Hepatocyte (in vitro differentiated cells): ENCODE results near the gene CACNG4. TPM values are rescaled to one million over a fixed set of nuclear protein-coding genes. Genes with fewer than 3 reads are reported as not detected.

Experiments
- DNase-seq: peaks from one replicate; pipeline ENCODE4 v3.0.0-alpha.2; 2016; ENCODE audit warnings: low spot score
- H2AFZ ChIP-seq: fragments of 200-600 bp; sonication (generic); 2 replicates; pipeline ENCODE4 v1.6.0; 2016; ENCODE audit warnings: antibody characterized with exemption, mild to moderate bottlenecking
- H3K27ac ChIP-seq: fragments of 200-600 bp; sonication (generic); 2 replicates; pipeline ENCODE4 v1.5.1; 2016; ENCODE audit warnings: mild to moderate bottlenecking
- H3K27me3 ChIP-seq: fragments of 200-600 bp; sonication (generic); 2 replicates; pipeline ENCODE4 v1.6.1; 2016
- H3K36me3 ChIP-seq: fragments of 200-600 bp; sonication (generic); replicated peaks from 2 replicates; pipeline ENCODE4 v1.5.1; 2016; ENCODE audit warnings: low read depth; ENCODE audit not compliant: insufficient read depth
- H3K4me1 ChIP-seq: fragments of 200-600 bp; sonication (generic); 2 replicates; pipeline ENCODE4 v1.5.1; 2016; ENCODE audit warnings: mild to moderate bottlenecking, moderate library complexity; ENCODE audit not compliant: insufficient read depth
- H3K4me2 ChIP-seq: fragments of 200-600 bp; sonication (generic); 2 replicates; pipeline ENCODE4 v1.6.0; 2016
- H3K4me3 ChIP-seq: fragments of 200-600 bp; sonication (generic); 2 replicates; pipeline ENCODE4 v1.5.1; 2016; ENCODE audit warnings: mild to moderate bottlenecking
- H3K79me2 ChIP-seq: fragments of 200-600 bp; sonication (generic); 2 replicates; pipeline ENCODE4 v1.6.0; 2017; ENCODE audit warnings: mild to moderate bottlenecking
- H3K9me2 ChIP-seq: fragments of 200-600 bp; sonication (generic); replicated peaks from 2 replicates; pipeline ENCODE4 v1.6.0; 2017; ENCODE audit warnings: mild to moderate bottlenecking; ENCODE audit not compliant: insufficient read depth
- H3K9me3 ChIP-seq: fragments of 200-600 bp; sonication (generic); 2 replicates; pipeline ENCODE4 v1.5.1; 2016; ENCODE audit warnings: low read depth, mild to moderate bottlenecking
- H4K20me1 ChIP-seq: fragments of 200-600 bp; sonication (generic); 2 replicates; pipeline ENCODE4 v1.6.0; 2016; ENCODE audit warnings: mild to moderate bottlenecking; ENCODE audit not compliant: insufficient read depth, poor library complexity, severe bottlenecking
- EZH2 ChIP-seq: fragments of 200-600 bp; sonication (generic); IDR thresholded peaks from 2 replicates; pipeline ENCODE4 v1.6.1; 2016; ENCODE audit warnings: antibody characterized with exemption, mild to moderate bottlenecking, borderline replicate concordance
- EZH2phosphoT487 ChIP-seq: fragments of 200-600 bp; sonication (generic); IDR thresholded peaks from one replicate; pipeline ENCODE4 v1.6.1; 2018; ENCODE audit warnings: antibody characterized with exemption, mild to moderate bottlenecking, low read depth, moderate library complexity; ENCODE audit not compliant: unreplicated experiment, severe bottlenecking
- WGBS: methylation state at CpG from one replicate; pipeline ENCODE4 v1.1.6; 2016; ENCODE audit warnings: low lambda C conversion rate; ENCODE audit errors: missing lambda C conversion rate; 5-methylcytosine and 5-hydroxymethylcytosine counted together
- polyA plus RNA-seq: library from polyadenylated mRNA; unstranded; fragments of >200 nt; fragmentation: Nextera tagmentation; extraction: Ambion mirVana; gene quantifications from 2 replicates; pipeline ENCODE4 v1.2.1, GENCODE V29; 2016
- total RNA-seq: library from RNA; depleted of rRNA; stranded (reverse); fragments of >200 nt; gene quantifications from 2 replicates; pipeline ENCODE4 v1.2.3, GENCODE V29; 2014
- TF ChIP-seq, protein P1 (sequence below): fragments of 200-600 bp; sonication (generic); IDR thresholded peaks from 2 replicates; pipeline ENCODE4 v1.5.1; 2016; ENCODE audit warnings: antibody characterized with exemption, mild to moderate bottlenecking; ENCODE audit not compliant: poor library complexity

CACNG4 gene
- total and polyA plus RNA-seq, 2 experiments from 2014 or later = 3.5 to 3.9 TPM

DNA sequence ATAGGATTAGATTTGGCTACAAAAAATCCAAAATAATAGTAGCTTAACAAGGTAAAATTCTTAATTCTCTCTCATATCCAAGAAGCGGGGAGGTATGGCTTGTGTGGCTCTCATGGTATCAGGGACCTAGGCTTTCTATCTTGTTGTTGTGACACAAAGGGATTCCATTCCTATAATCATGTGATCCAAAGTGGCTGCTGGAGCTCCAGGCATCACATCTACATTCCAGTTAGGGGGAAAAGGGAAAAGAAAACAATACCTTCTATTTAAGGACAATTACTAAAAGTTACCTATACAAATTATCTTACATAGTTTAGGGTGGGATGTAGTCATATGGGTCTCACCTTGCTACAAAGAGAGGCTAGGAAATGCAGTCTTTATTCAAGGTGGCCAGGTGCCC is 47.6 kb upstream of the CACNG4 start:
- TF ChIP-seq EZH2 (no peak), EZH2phosphoT487 (no peak)
- TF ChIP-seq, protein P1, sequence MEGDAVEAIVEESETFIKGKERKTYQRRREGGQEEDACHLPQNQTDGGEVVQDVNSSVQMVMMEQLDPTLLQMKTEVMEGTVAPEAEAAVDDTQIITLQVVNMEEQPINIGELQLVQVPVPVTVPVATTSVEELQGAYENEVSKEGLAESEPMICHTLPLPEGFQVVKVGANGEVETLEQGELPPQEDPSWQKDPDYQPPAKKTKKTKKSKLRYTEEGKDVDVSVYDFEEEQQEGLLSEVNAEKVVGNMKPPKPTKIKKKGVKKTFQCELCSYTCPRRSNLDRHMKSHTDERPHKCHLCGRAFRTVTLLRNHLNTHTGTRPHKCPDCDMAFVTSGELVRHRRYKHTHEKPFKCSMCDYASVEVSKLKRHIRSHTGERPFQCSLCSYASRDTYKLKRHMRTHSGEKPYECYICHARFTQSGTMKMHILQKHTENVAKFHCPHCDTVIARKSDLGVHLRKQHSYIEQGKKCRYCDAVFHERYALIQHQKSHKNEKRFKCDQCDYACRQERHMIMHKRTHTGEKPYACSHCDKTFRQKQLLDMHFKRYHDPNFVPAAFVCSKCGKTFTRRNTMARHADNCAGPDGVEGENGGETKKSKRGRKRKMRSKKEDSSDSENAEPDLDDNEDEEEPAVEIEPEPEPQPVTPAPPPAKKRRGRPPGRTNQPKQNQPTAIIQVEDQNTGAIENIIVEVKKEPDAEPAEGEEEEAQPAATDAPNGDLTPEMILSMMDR = no peak
- no peak overlapping the region for H3K27ac ChIP-seq
- no peaks in the 10 kb centered on the region for H3K27me3 ChIP-seq
- no peak overlapping the region for H2AFZ ChIP-seq
- no peak for DNase-seq
- H3K9me3 ChIP-seq = no peaks in the 10 kb centered on the region
- no peaks in the 10 kb centered on the region for H3K36me3 ChIP-seq
- no peaks in the 10 kb centered on the region for H4K20me1 ChIP-seq
- H3K9me2 ChIP-seq = no peaks in the 10 kb centered on the region
- H3K79me2 ChIP-seq = no peaks in the 10 kb centered on the region
- H3K4me3 ChIP-seq = no peak overlapping the region
- H3K4me1 ChIP-seq = no peaks in the 10 kb centered on the region
- no peak overlapping the region for H3K4me2 ChIP-seq
- 95% methylated on average over 1 of the region's 1 CpG for WGBS

DNA sequence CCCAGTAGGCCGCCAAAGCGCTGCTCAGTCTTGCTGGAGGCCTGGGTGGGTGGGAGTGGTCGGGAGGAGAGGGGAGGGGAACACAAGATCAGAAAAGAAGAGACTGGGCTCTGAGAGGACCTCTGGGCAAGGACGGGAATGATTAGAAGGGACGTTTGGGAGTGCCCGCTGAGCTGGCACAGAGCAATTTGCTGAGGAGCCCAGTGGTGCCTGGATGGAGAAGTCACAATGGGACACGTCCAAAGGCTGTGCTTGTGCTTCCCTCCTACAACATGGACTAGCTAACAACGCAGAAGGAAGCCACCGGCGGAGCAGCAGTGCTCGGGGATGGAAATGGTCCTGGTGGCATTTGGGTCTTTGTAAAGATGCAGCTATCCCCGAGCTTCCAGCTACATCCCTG is 45.6 kb upstream of the CACNG4 start:
- Histone ChIP-seq H3K9me3 (no peaks in the 10 kb centered on the region), H3K9me2 (no peaks in the 10 kb centered on the region), H4K20me1 (no peaks in the 10 kb centered on the region), H3K27me3 (no peaks in the 10 kb centered on the region), H3K27ac (no peak overlapping the region), H3K36me3 (no peaks in the 10 kb centered on the region), H3K4me2 (no peak overlapping the region), H3K4me1 (no peaks in the 10 kb centered on the region), H3K79me2 (no peaks in the 10 kb centered on the region), H3K4me3 (no peak overlapping the region), H2AFZ (no peak overlapping the region)
- DNase-seq = no peak
- 90% methylated on average over 8 of the region's 12 CpGs for WGBS
- TF ChIP-seq, protein P1 = no peak
- TF ChIP-seq EZH2phosphoT487 (no peak), EZH2 (no peak)

DNA sequence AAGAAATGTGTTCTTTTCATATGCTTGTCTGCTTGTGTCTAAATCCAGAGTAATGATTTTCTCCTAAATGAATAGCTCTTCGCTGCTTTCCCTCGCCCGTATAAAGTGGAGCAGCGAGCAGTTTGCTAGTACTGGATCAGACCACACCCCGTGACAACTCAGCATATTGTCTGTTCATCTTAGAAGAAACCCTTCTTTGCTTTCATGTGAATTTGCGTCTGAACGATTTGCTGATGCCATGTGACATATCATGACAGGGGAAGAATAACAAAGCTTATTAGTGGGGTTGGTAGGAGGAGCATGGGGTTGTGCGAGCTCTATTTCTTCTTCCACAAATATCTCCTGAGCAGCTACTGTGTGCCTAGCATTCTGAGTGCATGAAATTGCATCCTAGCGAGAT is 44.1 kb upstream of the CACNG4 start:
- no peaks in the 10 kb centered on the region for H3K9me2 ChIP-seq
- H2AFZ ChIP-seq = no peak overlapping the region
- no peaks in the 10 kb centered on the region for H4K20me1 ChIP-seq
- no peaks in the 10 kb centered on the region for H3K9me3 ChIP-seq
- H3K4me2 ChIP-seq = no peak overlapping the region
- no peak overlapping the region for H3K27ac ChIP-seq
- no peak overlapping the region for H3K4me3 ChIP-seq
- no peaks in the 10 kb centered on the region for H3K36me3 ChIP-seq
- no peak for TF ChIP-seq EZH2
- TF ChIP-seq, protein P1 = no peak
- WGBS = 78% methylated on average over 9 of the region's 9 CpGs
- H3K4me1 ChIP-seq = no peaks in the 10 kb centered on the region
- no peaks in the 10 kb centered on the region for H3K27me3 ChIP-seq
- H3K79me2 ChIP-seq = no peaks in the 10 kb centered on the region
- no peak for DNase-seq

DNA sequence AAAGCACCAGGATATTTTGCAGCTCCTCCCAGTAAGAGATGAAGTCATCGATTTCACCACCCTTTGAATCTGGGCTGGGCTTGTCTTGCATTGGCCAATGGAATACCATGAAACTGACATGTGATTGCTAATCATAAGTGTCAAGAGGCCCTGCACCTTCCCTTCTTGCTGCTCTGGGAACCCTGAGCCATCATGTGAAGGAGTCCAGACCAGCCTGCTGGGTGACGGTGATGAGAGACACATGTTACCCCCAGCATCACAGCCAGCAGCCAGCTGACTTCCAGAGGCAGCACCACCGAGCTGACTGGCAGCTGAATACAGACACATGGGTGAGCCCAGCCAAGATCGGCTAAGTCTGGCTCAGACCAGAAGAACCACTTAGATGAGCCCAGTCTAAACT is 43.6 kb upstream of the CACNG4 start:
- Histone ChIP-seq H3K27ac (no peak overlapping the region), H3K9me3 (no peaks in the 10 kb centered on the region), H3K4me3 (no peak overlapping the region), H3K4me2 (no peak overlapping the region), H2AFZ (no peak overlapping the region), H3K27me3 (no peaks in the 10 kb centered on the region), H3K79me2 (no peaks in the 10 kb centered on the region), H3K4me1 (no peaks in the 10 kb centered on the region), H3K9me2 (no peaks in the 10 kb centered on the region), H4K20me1 (no peaks in the 10 kb centered on the region), H3K36me3 (no peaks in the 10 kb centered on the region)
- DNase-seq = no peak
- TF ChIP-seq, protein P1 = no peak
- no peak for TF ChIP-seq EZH2phosphoT487
- TF ChIP-seq EZH2 = no peak
- WGBS = 85% methylated on average over 4 of the region's 4 CpGs
